ENCODE data around the gene PTPRD. TPM values are rescaled to one million over a fixed set of nuclear protein-coding genes. Genes with fewer than 3 reads are reported as not detected.

The PTPRD gene
- total RNA-seq, 1 experiment from 2014 or later: 0.02 TPM

GRCh38 chr9:8533681-8534080 lies 2079.1 kb downstream of the PTPRD start:
- no peak overlapping the region for H3K4me2 ChIP-seq (ENCODE audit: low read length)
- intact Hi-C loops (cut with micrococcal nuclease): no loop called here
- no peak for ATAC-seq
- H4K20me1 ChIP-seq (ENCODE audit: insufficient read depth): no peaks in the 10 kb centered on the region
- no peaks in the 10 kb centered on the region for H3K36me3 ChIP-seq (ENCODE audit: control insufficient read depth in 1 of 2, insufficient read depth in 2 of 2, low read length in 2 of 2)
- H2AFZ ChIP-seq (ENCODE audit: low read depth, low read length, poor library complexity, severe bottlenecking): no peak overlapping the region
- TF ChIP-seq EZH2phosphoT487 (IDR thresholded peaks at IDR 0.05; ENCODE audit: borderline replicate concordance) (no peak), CBX3 (IDR thresholded peaks at IDR 0.05; ENCODE audit: low read depth) (no peak), EZH2 (IDR thresholded peaks at IDR 0.05) (no peak)
- TF ChIP-seq, protein P1, sequence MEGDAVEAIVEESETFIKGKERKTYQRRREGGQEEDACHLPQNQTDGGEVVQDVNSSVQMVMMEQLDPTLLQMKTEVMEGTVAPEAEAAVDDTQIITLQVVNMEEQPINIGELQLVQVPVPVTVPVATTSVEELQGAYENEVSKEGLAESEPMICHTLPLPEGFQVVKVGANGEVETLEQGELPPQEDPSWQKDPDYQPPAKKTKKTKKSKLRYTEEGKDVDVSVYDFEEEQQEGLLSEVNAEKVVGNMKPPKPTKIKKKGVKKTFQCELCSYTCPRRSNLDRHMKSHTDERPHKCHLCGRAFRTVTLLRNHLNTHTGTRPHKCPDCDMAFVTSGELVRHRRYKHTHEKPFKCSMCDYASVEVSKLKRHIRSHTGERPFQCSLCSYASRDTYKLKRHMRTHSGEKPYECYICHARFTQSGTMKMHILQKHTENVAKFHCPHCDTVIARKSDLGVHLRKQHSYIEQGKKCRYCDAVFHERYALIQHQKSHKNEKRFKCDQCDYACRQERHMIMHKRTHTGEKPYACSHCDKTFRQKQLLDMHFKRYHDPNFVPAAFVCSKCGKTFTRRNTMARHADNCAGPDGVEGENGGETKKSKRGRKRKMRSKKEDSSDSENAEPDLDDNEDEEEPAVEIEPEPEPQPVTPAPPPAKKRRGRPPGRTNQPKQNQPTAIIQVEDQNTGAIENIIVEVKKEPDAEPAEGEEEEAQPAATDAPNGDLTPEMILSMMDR (IDR thresholded peaks at IDR 0.05 in 2 of 3, conservative IDR thresholded peaks at IDR 0.05 in 1 of 3; ENCODE audit: borderline replicate concordance in 1 of 3, insufficient read depth in 1 of 3, low read depth in 2 of 3, low read length in 2 of 3): no peak
- RAD21 ChIA-PET (ENCODE audit: low non-redundant PET in 1 of 2, low total read pairs in 2 of 2, uncharacterized antibody in 2 of 2, unreplicated experiment in 2 of 2): no interaction called here
- POLR2A ChIA-PET: no interaction called here
- CTCF ChIA-PET: no interaction called here
- no peaks in the 10 kb centered on the region for H3K79me2 ChIP-seq (ENCODE audit: insufficient read depth, low read length)
- H3K9ac ChIP-seq (ENCODE audit: low read length): no peak overlapping the region
- H3K4me1 ChIP-seq (ENCODE audit: control insufficient read depth in 1 of 2, insufficient read depth in 2 of 2, low read length in 2 of 2): no peaks in the 10 kb centered on the region
- H3K9me3 ChIP-seq (ENCODE audit: control insufficient read depth in 1 of 2, insufficient read depth in 1 of 2, low read depth in 1 of 2, low read length in 2 of 2): peaks cover 21 to 32% of the 10 kb centered on the region in 2 experiments; a peak in 3 of 4 replicates
- H3K27ac ChIP-seq (ENCODE audit: low read depth, low read length): no peak overlapping the region
- no peak overlapping the region for H3K4me3 ChIP-seq (replicated peaks in 1 of 2; ENCODE audit: low read depth in 1 of 2, low read length in 2 of 2)
- BruUV-seq (replicated peaks): no TSS peak
- H3K9me2 ChIP-seq (ENCODE audit: insufficient read depth): no peaks in the 10 kb centered on the region
- H3K27me3 ChIP-seq (ENCODE audit: insufficient read depth, low read length): no peaks in the 10 kb centered on the region
- no peak for DNase-seq (ENCODE audit: low read depth, low spot score)

DNA sequence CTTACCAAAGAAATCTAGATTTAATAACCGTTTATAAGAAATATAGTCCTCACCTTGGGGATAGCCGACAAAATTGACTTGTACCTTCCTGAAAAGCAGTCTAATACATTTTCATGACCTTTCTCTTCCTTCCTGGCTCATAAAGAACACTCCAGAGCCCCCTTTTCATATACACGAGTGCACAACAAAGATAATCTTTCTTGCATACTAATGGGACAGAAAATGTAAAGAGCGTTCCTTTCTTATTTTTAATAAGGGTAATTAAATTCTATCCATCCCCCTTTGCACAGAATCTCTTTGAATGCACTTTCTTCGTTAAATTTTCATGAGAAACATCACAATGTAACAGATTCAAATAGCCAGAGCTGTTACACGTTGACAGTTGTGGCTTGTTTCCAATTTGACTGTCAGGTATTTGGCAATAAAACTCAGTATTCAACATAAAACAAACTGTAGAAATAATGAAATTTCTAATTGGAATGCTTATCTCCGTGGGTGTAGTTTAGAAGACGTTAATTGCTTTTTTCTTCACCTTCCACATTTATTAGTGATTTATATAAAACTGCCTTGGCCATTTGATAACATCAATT lies 2080.9 kb downstream of the PTPRD start:
- CTCF ChIA-PET: no interaction called here
- DNase-seq (ENCODE audit: low read depth, low spot score): no peak
- H3K79me2 ChIP-seq (ENCODE audit: insufficient read depth, low read length): no peaks in the 10 kb centered on the region
- no peaks in the 10 kb centered on the region for H3K9me2 ChIP-seq (ENCODE audit: insufficient read depth)
- no peak overlapping the region for H3K4me3 ChIP-seq (replicated peaks in 1 of 2; ENCODE audit: low read depth in 1 of 2, low read length in 2 of 2)
- H4K20me1 ChIP-seq (ENCODE audit: insufficient read depth): no peaks in the 10 kb centered on the region
- ATAC-seq: no peak
- H3K27ac ChIP-seq (ENCODE audit: low read depth, low read length): no peak overlapping the region
- BruUV-seq (replicated peaks): no TSS peak
- RAD21 ChIA-PET (ENCODE audit: low non-redundant PET in 1 of 2, low total read pairs in 2 of 2, uncharacterized antibody in 2 of 2, unreplicated experiment in 2 of 2): no interaction called here
- no peak overlapping the region for H3K9ac ChIP-seq (ENCODE audit: low read length)
- intact Hi-C loops (cut with micrococcal nuclease): no loop called here
- no peaks in the 10 kb centered on the region for H3K27me3 ChIP-seq (ENCODE audit: insufficient read depth, low read length)
- POLR2A ChIA-PET: no interaction called here
- no peak overlapping the region for H3K4me2 ChIP-seq (ENCODE audit: low read length)
- H3K36me3 ChIP-seq (ENCODE audit: control insufficient read depth in 1 of 2, insufficient read depth in 2 of 2, low read length in 2 of 2): no peaks in the 10 kb centered on the region
- no peak overlapping the region for H2AFZ ChIP-seq (ENCODE audit: low read depth, low read length, poor library complexity, severe bottlenecking)
- TF ChIP-seq ELF1 (IDR thresholded peaks at IDR 0.05; ENCODE audit: borderline replicate concordance, low read depth): no peak
- no peak for TF ChIP-seq FOSL1 (IDR thresholded peaks at IDR 0.05; ENCODE audit: low read depth)
- TF ChIP-seq, protein P2, sequence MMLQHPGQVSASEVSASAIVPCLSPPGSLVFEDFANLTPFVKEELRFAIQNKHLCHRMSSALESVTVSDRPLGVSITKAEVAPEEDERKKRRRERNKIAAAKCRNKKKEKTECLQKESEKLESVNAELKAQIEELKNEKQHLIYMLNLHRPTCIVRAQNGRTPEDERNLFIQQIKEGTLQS (IDR thresholded peaks at IDR 0.05): no peak
- TF ChIP-seq, protein P3, sequence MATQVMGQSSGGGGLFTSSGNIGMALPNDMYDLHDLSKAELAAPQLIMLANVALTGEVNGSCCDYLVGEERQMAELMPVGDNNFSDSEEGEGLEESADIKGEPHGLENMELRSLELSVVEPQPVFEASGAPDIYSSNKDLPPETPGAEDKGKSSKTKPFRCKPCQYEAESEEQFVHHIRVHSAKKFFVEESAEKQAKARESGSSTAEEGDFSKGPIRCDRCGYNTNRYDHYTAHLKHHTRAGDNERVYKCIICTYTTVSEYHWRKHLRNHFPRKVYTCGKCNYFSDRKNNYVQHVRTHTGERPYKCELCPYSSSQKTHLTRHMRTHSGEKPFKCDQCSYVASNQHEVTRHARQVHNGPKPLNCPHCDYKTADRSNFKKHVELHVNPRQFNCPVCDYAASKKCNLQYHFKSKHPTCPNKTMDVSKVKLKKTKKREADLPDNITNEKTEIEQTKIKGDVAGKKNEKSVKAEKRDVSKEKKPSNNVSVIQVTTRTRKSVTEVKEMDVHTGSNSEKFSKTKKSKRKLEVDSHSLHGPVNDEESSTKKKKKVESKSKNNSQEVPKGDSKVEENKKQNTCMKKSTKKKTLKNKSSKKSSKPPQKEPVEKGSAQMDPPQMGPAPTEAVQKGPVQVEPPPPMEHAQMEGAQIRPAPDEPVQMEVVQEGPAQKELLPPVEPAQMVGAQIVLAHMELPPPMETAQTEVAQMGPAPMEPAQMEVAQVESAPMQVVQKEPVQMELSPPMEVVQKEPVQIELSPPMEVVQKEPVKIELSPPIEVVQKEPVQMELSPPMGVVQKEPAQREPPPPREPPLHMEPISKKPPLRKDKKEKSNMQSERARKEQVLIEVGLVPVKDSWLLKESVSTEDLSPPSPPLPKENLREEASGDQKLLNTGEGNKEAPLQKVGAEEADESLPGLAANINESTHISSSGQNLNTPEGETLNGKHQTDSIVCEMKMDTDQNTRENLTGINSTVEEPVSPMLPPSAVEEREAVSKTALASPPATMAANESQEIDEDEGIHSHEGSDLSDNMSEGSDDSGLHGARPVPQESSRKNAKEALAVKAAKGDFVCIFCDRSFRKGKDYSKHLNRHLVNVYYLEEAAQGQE (IDR thresholded peaks at IDR 0.05; ENCODE audit: low read depth): no peak
- no peak for TF ChIP-seq TCF7L2 (IDR thresholded peaks at IDR 0.05; ENCODE audit: borderline replicate concordance, extremely low read depth, insufficient read depth, insufficient read length)
- no peak for TF ChIP-seq RAD21 (IDR thresholded peaks at IDR 0.05; ENCODE audit: low read depth)
- no peak for TF ChIP-seq JUND (IDR thresholded peaks at IDR 0.05)
- no peak for TF ChIP-seq POLR2A (IDR thresholded peaks at IDR 0.05; ENCODE audit: borderline replicate concordance, extremely low read depth, insufficient read depth, insufficient read length)
- no peak for TF ChIP-seq ZNF274 (IDR thresholded peaks at IDR 0.05; ENCODE audit: low read depth, low read length)
- TF ChIP-seq, protein P4, sequence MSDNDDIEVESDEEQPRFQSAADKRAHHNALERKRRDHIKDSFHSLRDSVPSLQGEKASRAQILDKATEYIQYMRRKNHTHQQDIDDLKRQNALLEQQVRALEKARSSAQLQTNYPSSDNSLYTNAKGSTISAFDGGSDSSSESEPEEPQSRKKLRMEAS (IDR thresholded peaks at IDR 0.05): no peak
- peaks cover 17 to 29% of the 10 kb centered on the region in 2 experiments; a peak in 3 of 4 replicates for H3K9me3 ChIP-seq (ENCODE audit: control insufficient read depth in 1 of 2, insufficient read depth in 1 of 2, low read depth in 1 of 2, low read length in 2 of 2)
- no peaks in the 10 kb centered on the region for H3K4me1 ChIP-seq (ENCODE audit: control insufficient read depth in 1 of 2, insufficient read depth in 2 of 2, low read length in 2 of 2)
